ENCODE data around the gene DOCK1.
A peak's percentile ranks its signal among the peaks of the same experiment; 100 is the strongest.

Gene DOCK1

DNA sequence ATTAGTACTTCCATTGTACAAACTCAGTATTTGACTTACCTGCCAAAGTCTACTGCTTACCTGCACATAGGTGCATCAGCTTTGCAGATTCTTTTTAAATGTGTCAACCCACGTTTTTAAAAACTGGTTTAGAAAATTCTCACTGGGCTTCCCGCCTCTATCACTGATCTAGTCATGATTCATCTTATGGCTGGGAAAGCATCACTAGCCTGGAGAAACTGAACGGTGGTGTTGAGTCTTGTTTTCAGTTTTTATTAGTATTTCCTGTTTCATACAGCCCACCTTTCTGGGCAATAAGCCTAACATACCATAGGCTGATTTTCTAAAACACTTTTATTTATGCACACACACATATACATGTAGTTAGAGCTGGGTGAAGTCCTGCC is 19.7 kb downstream of the DOCK1 start:
- Histone ChIP-seq H3K36me3 (ENCODE audit: control insufficient read depth in 2 of 2, insufficient read depth in 2 of 2, low read length in 2 of 2) (peaks cover 5 to 13% of the 10 kb centered on the region in 2 donors), H3K4me1 (ENCODE audit: control insufficient read depth, insufficient read depth, low read length) (peaks cover 4% of the 10 kb centered on the region), H3K27me3 (ENCODE audit: control insufficient read depth in 1 of 2, insufficient read depth in 2 of 2, low read length in 2 of 2) (no peaks in the 10 kb centered on the region), H3K9me3 (ENCODE audit: control insufficient read depth in 2 of 2, low read length in 2 of 2) (no peaks in the 10 kb centered on the region), H3K27ac (ENCODE audit: low read length) (no peak overlapping the region), H3K4me3 (ENCODE audit: low read length in 2 of 2) (no peak overlapping the region), H3K9ac (ENCODE audit: low read length in 2 of 2) (no peak overlapping the region)

- no peak overlapping the region for H3K4me3 ChIP-seq (ENCODE audit: low read length in 2 of 2)
- H3K4me1 ChIP-seq (ENCODE audit: control insufficient read depth, insufficient read depth, low read length), result peaks cover 18% of the 10 kb centered on the region
- no peak overlapping the region for H3K27ac ChIP-seq (ENCODE audit: low read length)
- H3K27me3 ChIP-seq (ENCODE audit: control insufficient read depth in 1 of 2, insufficient read depth in 2 of 2, low read length in 2 of 2), result no peaks in the 10 kb centered on the region
- no peak overlapping the region for H3K9ac ChIP-seq (ENCODE audit: low read length in 2 of 2)
- H3K36me3 ChIP-seq (ENCODE audit: control insufficient read depth in 2 of 2, insufficient read depth in 2 of 2, low read length in 2 of 2), result peaks cover 5 to 13% of the 10 kb centered on the region in 2 donors
- H3K9me3 ChIP-seq (ENCODE audit: control insufficient read depth in 2 of 2, low read length in 2 of 2), result no peaks in the 10 kb centered on the region
Observed at GRCh38 chr10:126926568-126926967, 21.3 kb downstream of the DOCK1 start.

GRCh38 chr10:126927799-126928198 is 22.6 kb downstream of the DOCK1 start:
- Histone ChIP-seq H3K9ac (ENCODE audit: low read length in 2 of 2) (no peak overlapping the region), H3K4me3 (ENCODE audit: low read length in 2 of 2) (no peak overlapping the region), H3K27me3 (ENCODE audit: control insufficient read depth in 1 of 2, insufficient read depth in 2 of 2, low read length in 2 of 2) (no peaks in the 10 kb centered on the region), H3K9me3 (ENCODE audit: control insufficient read depth in 2 of 2, low read length in 2 of 2) (no peaks in the 10 kb centered on the region), H3K27ac (ENCODE audit: low read length) (no peak overlapping the region), H3K4me1 (ENCODE audit: control insufficient read depth, insufficient read depth, low read length) (peaks cover 20% of the 10 kb centered on the region), H3K36me3 (ENCODE audit: control insufficient read depth in 2 of 2, insufficient read depth in 2 of 2, low read length in 2 of 2) (peaks cover 5 to 13% of the 10 kb centered on the region in 2 donors)

- no peaks in the 10 kb centered on the region for H3K9me3 ChIP-seq (ENCODE audit: control insufficient read depth in 2 of 2, low read length in 2 of 2)
- peaks cover 5 to 13% of the 10 kb centered on the region in 2 donors for H3K36me3 ChIP-seq (ENCODE audit: control insufficient read depth in 2 of 2, insufficient read depth in 2 of 2, low read length in 2 of 2)
- H3K9ac ChIP-seq (ENCODE audit: low read length in 2 of 2), result no peak overlapping the region
- peaks cover 20% of the 10 kb centered on the region for H3K4me1 ChIP-seq (ENCODE audit: control insufficient read depth, insufficient read depth, low read length)
- no peak overlapping the region for H3K4me3 ChIP-seq (ENCODE audit: low read length in 2 of 2)
- no peak overlapping the region for H3K27ac ChIP-seq (ENCODE audit: low read length)
- no peaks in the 10 kb centered on the region for H3K27me3 ChIP-seq (ENCODE audit: control insufficient read depth in 1 of 2, insufficient read depth in 2 of 2, low read length in 2 of 2)
Observed at GRCh38 chr10:126928274-126928673, 23.0 kb downstream of the DOCK1 start.

DNA sequence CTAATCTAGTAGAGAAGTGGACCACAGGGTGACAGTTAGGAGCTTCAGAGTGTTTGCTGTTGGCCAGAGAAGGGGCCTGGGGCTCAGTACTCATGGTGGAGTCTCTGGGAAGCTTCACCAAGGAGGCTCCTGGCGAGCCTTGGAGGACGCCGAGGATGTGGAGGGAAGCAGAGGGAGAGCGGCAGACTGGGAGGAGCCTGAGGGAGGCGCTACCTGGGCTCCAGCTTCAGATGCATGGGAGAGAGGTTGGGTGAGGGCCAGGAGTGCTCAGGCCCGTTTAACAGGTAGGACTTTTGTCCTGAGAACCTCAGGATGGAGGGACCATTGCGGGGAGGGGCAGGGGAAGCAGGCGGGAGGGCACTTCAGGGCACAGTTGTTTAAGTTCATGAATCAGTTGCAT is 24.2 kb downstream of the DOCK1 start:
- no peak overlapping the region for H3K4me3 ChIP-seq (ENCODE audit: low read length in 2 of 2)
- no peaks in the 10 kb centered on the region for H3K27me3 ChIP-seq (ENCODE audit: control insufficient read depth in 1 of 2, insufficient read depth in 2 of 2, low read length in 2 of 2)
- no peak overlapping the region for H3K9ac ChIP-seq (ENCODE audit: low read length in 2 of 2)
- H3K36me3 ChIP-seq (ENCODE audit: control insufficient read depth in 2 of 2, insufficient read depth in 2 of 2, low read length in 2 of 2), result peaks cover 5 to 13% of the 10 kb centered on the region in 2 donors
- no peaks in the 10 kb centered on the region for H3K9me3 ChIP-seq (ENCODE audit: control insufficient read depth in 2 of 2, low read length in 2 of 2)
- H3K4me1 ChIP-seq (ENCODE audit: control insufficient read depth, insufficient read depth, low read length), result peaks cover 20% of the 10 kb centered on the region
- no peak overlapping the region for H3K27ac ChIP-seq (ENCODE audit: low read length)

- peaks cover 21% of the 10 kb centered on the region for H3K4me1 ChIP-seq (ENCODE audit: control insufficient read depth, insufficient read depth, low read length)
- no peak overlapping the region for H3K27ac ChIP-seq (ENCODE audit: low read length)
- peak overlapping the region in 1 of 2 donors; percentile 72 for H3K4me3 ChIP-seq (ENCODE audit: low read length in 2 of 2)
- H3K27me3 ChIP-seq (ENCODE audit: control insufficient read depth in 1 of 2, insufficient read depth in 2 of 2, low read length in 2 of 2), result no peaks in the 10 kb centered on the region
- H3K9me3 ChIP-seq (ENCODE audit: control insufficient read depth in 2 of 2, low read length in 2 of 2), result no peaks in the 10 kb centered on the region
- H3K36me3 ChIP-seq (ENCODE audit: control insufficient read depth in 2 of 2, insufficient read depth in 2 of 2, low read length in 2 of 2), result peaks cover 5 to 13% of the 10 kb centered on the region in 2 donors
- peak overlapping the region in 1 of 2 donors; percentile 51 for H3K9ac ChIP-seq (ENCODE audit: low read length in 2 of 2)
Observed at GRCh38 chr10:126930131-126930882, 25.1 kb downstream of the DOCK1 start.

GRCh38 chr10:126930883-126931503 is 25.8 kb downstream of the DOCK1 start:
- H3K27ac ChIP-seq (ENCODE audit: low read length), result no peak overlapping the region
- H3K4me3 ChIP-seq (ENCODE audit: low read length in 2 of 2), result peak overlapping the region; percentile 44 to 72

DNA sequence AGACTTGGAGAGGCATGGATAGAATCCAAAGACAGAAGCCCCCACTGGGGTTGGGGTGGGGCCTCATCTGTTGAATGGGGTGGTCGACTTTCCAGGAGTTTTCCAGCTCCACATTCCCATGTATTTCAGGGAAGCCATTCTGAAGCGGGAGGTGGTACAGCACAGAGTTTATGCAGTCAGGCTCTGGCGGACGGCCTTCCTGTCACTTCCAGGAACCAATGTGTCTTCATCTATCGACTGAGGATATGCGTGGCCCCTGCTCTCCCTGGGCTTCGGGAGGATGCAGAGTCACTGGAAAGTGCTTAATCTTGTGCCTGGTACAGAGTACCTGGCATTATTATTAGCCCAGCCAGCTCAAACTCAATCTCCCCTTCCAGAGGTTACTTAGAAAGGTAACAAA is 26.3 kb downstream of the DOCK1 start:
- Histone ChIP-seq H3K36me3 (ENCODE audit: control insufficient read depth in 2 of 2, insufficient read depth in 2 of 2, low read length in 2 of 2) (peaks cover 5 to 13% of the 10 kb centered on the region in 2 donors), H3K27ac (ENCODE audit: low read length) (no peak overlapping the region), H3K9ac (ENCODE audit: low read length in 2 of 2) (peak overlapping the region in 1 of 2 donors; percentile 51), H3K27me3 (ENCODE audit: control insufficient read depth in 1 of 2, insufficient read depth in 2 of 2, low read length in 2 of 2) (no peaks in the 10 kb centered on the region), H3K4me3 (ENCODE audit: low read length in 2 of 2) (peak overlapping the region in 1 of 2 donors; percentile 72), H3K4me1 (ENCODE audit: control insufficient read depth, insufficient read depth, low read length) (peaks cover 26% of the 10 kb centered on the region), H3K9me3 (ENCODE audit: control insufficient read depth in 2 of 2, low read length in 2 of 2) (no peaks in the 10 kb centered on the region)

More at GRCh38 chr10:126930883-126931503, 25.8 kb downstream of the DOCK1 start:
- H3K4me1 ChIP-seq (ENCODE audit: control insufficient read depth, insufficient read depth, low read length), result peaks cover 26% of the 10 kb centered on the region
- peaks cover 5 to 13% of the 10 kb centered on the region in 2 donors for H3K36me3 ChIP-seq (ENCODE audit: control insufficient read depth in 2 of 2, insufficient read depth in 2 of 2, low read length in 2 of 2)
- peak overlapping the region in 1 of 2 donors; percentile 51 for H3K9ac ChIP-seq (ENCODE audit: low read length in 2 of 2)
- no peaks in the 10 kb centered on the region for H3K9me3 ChIP-seq (ENCODE audit: control insufficient read depth in 2 of 2, low read length in 2 of 2)
- H3K27me3 ChIP-seq (ENCODE audit: control insufficient read depth in 1 of 2, insufficient read depth in 2 of 2, low read length in 2 of 2), result no peaks in the 10 kb centered on the region

DNA sequence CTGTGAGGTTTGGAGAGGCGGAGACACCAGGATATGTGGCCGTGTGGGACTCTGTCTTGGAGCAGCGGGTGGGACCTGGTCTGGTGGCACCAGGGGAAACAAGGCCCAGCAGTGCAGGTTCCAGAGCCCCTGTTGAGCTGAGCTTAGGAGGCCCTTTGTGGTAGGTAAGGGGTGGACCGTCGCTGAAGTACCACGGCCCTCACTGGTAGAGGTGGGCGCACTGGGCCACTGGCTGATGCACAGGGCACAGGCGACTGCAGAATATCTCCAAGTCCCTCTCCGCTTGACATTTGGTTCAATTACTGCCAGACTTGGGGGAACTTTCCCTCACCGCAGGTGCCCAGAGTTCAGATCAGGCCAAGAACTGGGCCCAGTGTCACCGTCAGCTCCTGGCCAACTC is 27.3 kb downstream of the DOCK1 start:
- Histone ChIP-seq H3K9me3 (ENCODE audit: control insufficient read depth in 2 of 2, low read length in 2 of 2) (no peaks in the 10 kb centered on the region), H3K9ac (ENCODE audit: low read length in 2 of 2) (no peak overlapping the region), H3K36me3 (ENCODE audit: control insufficient read depth in 2 of 2, insufficient read depth in 2 of 2, low read length in 2 of 2) (peaks cover 5 to 7% of the 10 kb centered on the region in 2 donors), H3K27me3 (ENCODE audit: control insufficient read depth in 1 of 2, insufficient read depth in 2 of 2, low read length in 2 of 2) (no peaks in the 10 kb centered on the region), H3K27ac (ENCODE audit: low read length) (no peak overlapping the region), H3K4me1 (ENCODE audit: control insufficient read depth, insufficient read depth, low read length) (peaks cover 26% of the 10 kb centered on the region), H3K4me3 (ENCODE audit: low read length in 2 of 2) (no peak overlapping the region)

DNA sequence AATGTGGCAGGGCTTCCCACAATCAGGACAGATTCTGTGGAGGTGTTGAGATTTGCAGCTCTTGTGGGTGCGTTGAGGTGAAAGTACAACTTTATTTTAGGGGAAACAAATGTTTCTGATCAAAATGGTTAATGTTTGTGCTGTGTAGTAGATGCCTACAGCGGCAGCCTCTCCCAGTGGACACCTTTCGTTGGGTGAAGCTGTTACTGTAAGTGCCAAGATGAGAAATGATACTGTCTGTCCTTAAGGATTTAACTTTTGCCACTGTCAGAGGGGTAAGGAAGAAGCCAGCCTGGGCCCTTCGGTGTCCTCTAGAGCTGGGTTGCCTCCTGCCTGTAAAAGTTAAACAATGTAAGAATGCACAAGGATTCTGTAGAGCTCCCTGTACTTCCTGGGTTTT is 27.9 kb downstream of the DOCK1 start:
- H3K27ac ChIP-seq (ENCODE audit: low read length), result no peak overlapping the region
- H3K9ac ChIP-seq (ENCODE audit: low read length in 2 of 2), result no peak overlapping the region
- H3K27me3 ChIP-seq (ENCODE audit: control insufficient read depth in 1 of 2, insufficient read depth in 2 of 2, low read length in 2 of 2), result no peaks in the 10 kb centered on the region
- H3K4me1 ChIP-seq (ENCODE audit: control insufficient read depth, insufficient read depth, low read length), result peaks cover 26% of the 10 kb centered on the region
- no peak overlapping the region for H3K4me3 ChIP-seq (ENCODE audit: low read length in 2 of 2)
- no peaks in the 10 kb centered on the region for H3K9me3 ChIP-seq (ENCODE audit: control insufficient read depth in 2 of 2, low read length in 2 of 2)
- H3K36me3 ChIP-seq (ENCODE audit: control insufficient read depth in 2 of 2, insufficient read depth in 2 of 2, low read length in 2 of 2), result peaks cover under 1 to 3% of the 10 kb centered on the region in 2 donors
